Measurements from ENCODE around the gene KRT7. TPM values are rescaled to one million over a fixed set of nuclear protein-coding genes. Genes with fewer than 3 reads are reported as not detected.
A peak's percentile ranks its signal among the peaks of the same experiment; 100 is the strongest.

KRT7 gene
- total RNA-seq, 2 experiments from 2014 or later = 4.7 to 18.3 TPM

- H3K36me3 Mint-ChIP-seq = no peaks in the 10 kb centered on the region
- no peak for ATAC-seq
- no peak overlapping the region for H3K27ac Mint-ChIP-seq
- H3K9me3 Mint-ChIP-seq (ENCODE audit: low read depth) = no peaks in the 10 kb centered on the region
- no peak for DNase-seq
- no peak overlapping the region for H3K4me3 Mint-ChIP-seq
- CTCF ChIA-PET = interaction anchor here (0.7 to 2.5 kb wide), 7 partner anchors 10 to 117 kb away, joined by 3 to 7 read pairs (median 4); no protein-coding TSS in a partner anchor
- H3K4me1 Mint-ChIP-seq = no peaks in the 10 kb centered on the region
- peaks cover 5% of the 10 kb centered on the region for H3K27me3 Mint-ChIP-seq
Observed at GRCh38 chr12:52210186-52210924, 22.7 kb upstream of the KRT7 start.

GRCh38 chr12:52210925-52211650 is 22.0 kb upstream of the KRT7 start:
- H3K36me3 Mint-ChIP-seq = no peaks in the 10 kb centered on the region
- H3K27ac Mint-ChIP-seq = no peak overlapping the region
- H3K27me3 Mint-ChIP-seq = peaks cover 7% of the 10 kb centered on the region
- DNase-seq = no peak
- no peaks in the 10 kb centered on the region for H3K4me1 Mint-ChIP-seq
- no peak for ATAC-seq
- no peaks in the 10 kb centered on the region for H3K9me3 Mint-ChIP-seq (ENCODE audit: low read depth)
- CTCF ChIA-PET = interaction anchor here (0.7 to 2.6 kb wide), 9 partner anchors 9 to 116 kb away, joined by 3 to 7 read pairs (median 4); no protein-coding TSS in a partner anchor
- H3K4me3 Mint-ChIP-seq = no peak overlapping the region

- ATAC-seq (no peak), DNase-seq (no peak)
- no peak overlapping the region for H3K27ac Mint-ChIP-seq
- no peaks in the 10 kb centered on the region for H3K36me3 Mint-ChIP-seq
- CTCF ChIA-PET = interaction anchor here (0.9 to 3.2 kb wide), 9 partner anchors 8 to 81 kb away, joined by 3 to 10 read pairs (median 4); partner anchors contain the start of gene KRT80
- no peak overlapping the region for H3K4me3 Mint-ChIP-seq
- H3K4me1 Mint-ChIP-seq = no peaks in the 10 kb centered on the region
- peaks cover 11% of the 10 kb centered on the region for H3K27me3 Mint-ChIP-seq
- no peaks in the 10 kb centered on the region for H3K9me3 Mint-ChIP-seq (ENCODE audit: low read depth)
Observed at GRCh38 chr12:52211716-52212585, 21.1 kb upstream of the KRT7 start.

GRCh38 chr12:52212701-52213563 is 20.1 kb upstream of the KRT7 start:
- no peaks in the 10 kb centered on the region for H3K9me3 Mint-ChIP-seq (ENCODE audit: low read depth)
- no peak for ATAC-seq
- CTCF ChIA-PET = interaction anchor here (0.8 to 3.2 kb wide), 22 partner anchors 9 to 98 kb away, joined by 3 to 10 read pairs (median 4); partner anchors contain the start of gene KRT80
- no peak for DNase-seq
- H3K4me1 Mint-ChIP-seq = no peaks in the 10 kb centered on the region
- peaks cover 16% of the 10 kb centered on the region for H3K27me3 Mint-ChIP-seq
- no peak overlapping the region for H3K4me3 Mint-ChIP-seq
- H3K36me3 Mint-ChIP-seq = no peaks in the 10 kb centered on the region
- H3K27ac Mint-ChIP-seq = no peak overlapping the region

GRCh38 chr12:52213564-52214420 is 19.3 kb upstream of the KRT7 start:
- Mint-ChIP-seq H3K27ac (no peak overlapping the region), H3K4me1 (no peaks in the 10 kb centered on the region), H3K4me3 (no peak overlapping the region), H3K9me3 (ENCODE audit: low read depth) (no peaks in the 10 kb centered on the region), H3K27me3 (peaks cover 13% of the 10 kb centered on the region), H3K36me3 (no peaks in the 10 kb centered on the region)
- DNase-seq = peak; percentile 79
- CTCF ChIA-PET = interaction anchor here (0.8 to 3.2 kb wide), 20 partner anchors 8 to 97 kb away, joined by 3 to 10 read pairs (median 4); partner anchors contain the start of genes KRT80 and KRT86
- ATAC-seq = peak; percentile 78

GRCh38 chr12:52214421-52214802 is 18.6 kb upstream of the KRT7 start:
- CTCF ChIA-PET = interaction anchor here (0.9 to 3.2 kb wide), 7 partner anchors 11 to 65 kb away, joined by 3 to 10 read pairs (median 6); partner anchors contain the start of genes KRT80 and KRT86
- H3K27me3 Mint-ChIP-seq = peaks cover 15% of the 10 kb centered on the region
- no peak overlapping the region for H3K4me3 Mint-ChIP-seq
- no peaks in the 10 kb centered on the region for H3K36me3 Mint-ChIP-seq
- no peak overlapping the region for H3K27ac Mint-ChIP-seq
- H3K4me1 Mint-ChIP-seq = no peaks in the 10 kb centered on the region
- ATAC-seq = no peak
- no peak for DNase-seq
- H3K9me3 Mint-ChIP-seq (ENCODE audit: low read depth) = no peaks in the 10 kb centered on the region

GRCh38 chr12:52215587-52216031 is 17.4 kb upstream of the KRT7 start:
- Mint-ChIP-seq H3K27ac (no peak overlapping the region), H3K9me3 (ENCODE audit: low read depth) (no peaks in the 10 kb centered on the region), H3K36me3 (no peaks in the 10 kb centered on the region), H3K4me1 (no peaks in the 10 kb centered on the region), H3K27me3 (peaks cover 26% of the 10 kb centered on the region), H3K4me3 (no peak overlapping the region)
- no peak for ATAC-seq
- no peak for DNase-seq
- CTCF ChIA-PET = interaction anchor here (0.6 to 1.4 kb wide), 5 partner anchors 10 to 67 kb away, joined by 3 to 4 read pairs (median 3); no protein-coding TSS in a partner anchor

GRCh38 chr12:52216100-52216499 is 16.9 kb upstream of the KRT7 start:
- no peaks in the 10 kb centered on the region for H3K4me1 Mint-ChIP-seq
- H3K9me3 Mint-ChIP-seq (ENCODE audit: low read depth) = no peaks in the 10 kb centered on the region
- CTCF ChIA-PET = interaction anchor here (0.6 to 1.4 kb wide), 4 partner anchors 14 to 66 kb away, joined by 3 to 4 read pairs (median 3); no protein-coding TSS in a partner anchor
- peaks cover 31% of the 10 kb centered on the region for H3K27me3 Mint-ChIP-seq
- ATAC-seq (no peak), DNase-seq (no peak)
- no peak overlapping the region for H3K27ac Mint-ChIP-seq
- H3K36me3 Mint-ChIP-seq = no peaks in the 10 kb centered on the region
- H3K4me3 Mint-ChIP-seq = no peak overlapping the region

GRCh38 chr12:52216807-52217206 is 16.2 kb upstream of the KRT7 start:
- Mint-ChIP-seq H3K4me3 (no peak overlapping the region), H3K27ac (no peak overlapping the region), H3K27me3 (peaks cover 36% of the 10 kb centered on the region), H3K4me1 (peaks cover 2% of the 10 kb centered on the region), H3K9me3 (ENCODE audit: low read depth) (no peaks in the 10 kb centered on the region), H3K36me3 (no peaks in the 10 kb centered on the region)
- ATAC-seq (no peak), DNase-seq (no peak)
- CTCF ChIA-PET = no interaction called here

GRCh38 chr12:52217223-52217622 is 15.8 kb upstream of the KRT7 start:
- Mint-ChIP-seq H3K36me3 (no peaks in the 10 kb centered on the region), H3K9me3 (ENCODE audit: low read depth) (no peaks in the 10 kb centered on the region), H3K27me3 (peaks cover 40% of the 10 kb centered on the region), H3K4me1 (peaks cover 7% of the 10 kb centered on the region), H3K27ac (no peak overlapping the region), H3K4me3 (no peak overlapping the region)
- CTCF ChIA-PET = no interaction called here
- ATAC-seq = no peak
- no peak for DNase-seq

GRCh38 chr12:52218001-52218400 is 15.0 kb upstream of the KRT7 start:
- H3K36me3 Mint-ChIP-seq = no peaks in the 10 kb centered on the region
- peaks cover 8% of the 10 kb centered on the region for H3K4me1 Mint-ChIP-seq
- no peak overlapping the region for H3K27ac Mint-ChIP-seq
- CTCF ChIA-PET = interaction anchor here (5.0 kb wide), 1 partner anchor 61 kb away, joined by 35 read pairs; no protein-coding TSS in a partner anchor
- H3K27me3 Mint-ChIP-seq = peaks cover 46% of the 10 kb centered on the region
- no peak overlapping the region for H3K4me3 Mint-ChIP-seq
- no peaks in the 10 kb centered on the region for H3K9me3 Mint-ChIP-seq (ENCODE audit: low read depth)
- ATAC-seq (no peak), DNase-seq (no peak)

Data from activated CD8-positive, alpha-beta memory T cell treated with anti-CD3 and anti-CD28 coated beads, Interleukin-2, amount 10 ng/mL, durations not matched to agents 7 days and 5 days (primary cell).